IMR-90 (cell line): Measurements from ENCODE around the gene RAPGEF5. TPM values are rescaled to one million over a fixed set of nuclear protein-coding genes. Genes with fewer than 3 reads are reported as not detected.

Experiments used
- ATAC-seq: fragments of 200-7000 bp; cut with Tn5 transposase; 2 replicates; pipeline ENCODE4 v1.9.1; 2020; ENCODE audit warnings: low read depth, mild to moderate bottlenecking, moderate library complexity
- BruUV-seq: library from RNA; stranded (reverse); fragments of 400-500 nt; replicated peaks from 2 replicates; lab custom pipeline; 2021; lab: Mats Ljungman, UMichigan
- CTCF ChIA-PET: fragments of 300-600 bp; formaldehyde crosslinking; extraction: SDS; loops from one replicate; lab custom pipeline; 2021; ENCODE audit warnings: antibody characterized with exemption; lab: Yijun Ruan, JAX
- POLR2A ChIA-PET: fragments of 300-600 bp; sonication (Branson Sonifier 250); formaldehyde crosslinking; loops from one replicate; lab custom pipeline; 2022; ENCODE audit warnings: antibody characterized with exemption; ENCODE audit not compliant: unreplicated experiment; lab: Charles Lee
- DNase-seq: peaks from one replicate; pipeline ENCODE4 v3.0.0; 2013
- H2AFZ ChIP-seq: replicated peaks from 2 replicates; pipeline ENCODE3; 2013; ENCODE audit warnings: low read length, mild to moderate bottlenecking; ENCODE audit not compliant: poor library complexity
- H2AK5ac ChIP-seq: 2 replicates; pipeline ENCODE4 v1.6.1; 2013; ENCODE audit warnings: low read depth, low read length, inconsistent platforms
- H2AK9ac ChIP-seq: replicated peaks from 2 replicates; pipeline ENCODE3; 2013; ENCODE audit warnings: mild to moderate bottlenecking, low read depth, low read length, moderate library complexity; ENCODE audit not compliant: poor library complexity
- H2BK120ac ChIP-seq: 2 replicates; pipeline ENCODE4 v1.6.1; 2013; ENCODE audit warnings: low read depth, low read length, inconsistent platforms
- H2BK15ac ChIP-seq: 3 replicates; pipeline ENCODE4 v1.6.1; 2013; ENCODE audit warnings: low read depth, low read length, inconsistent platforms
- H2BK20ac ChIP-seq: 2 replicates; pipeline ENCODE4 v1.6.1; 2013; ENCODE audit warnings: low read depth, mild to moderate bottlenecking, inconsistent platforms, low read length, moderate library complexity
- H2BK5ac ChIP-seq: 2 replicates; pipeline ENCODE4 v1.6.1; 2013; ENCODE audit warnings: mild to moderate bottlenecking, low read depth, low read length, inconsistent platforms; ENCODE audit not compliant: poor library complexity, severe bottlenecking
- H3K14ac ChIP-seq: replicated peaks from 2 replicates; pipeline ENCODE4 v1.6.1; 2013; ENCODE audit warnings: low read depth, low read length, inconsistent platforms
- H3K18ac ChIP-seq: 2 replicates; pipeline ENCODE4 v1.6.1; 2013; ENCODE audit warnings: low read depth, low read length, control low read depth
- H3K23ac ChIP-seq: 2 replicates; pipeline ENCODE4 v1.6.1; 2013; ENCODE audit warnings: low read depth, low read length, inconsistent platforms
- H3K27ac ChIP-seq: 2 replicates; pipeline ENCODE4 v1.5.1; 2013; ENCODE audit warnings: mild to moderate bottlenecking, control low read depth, low read length; ENCODE audit not compliant: insufficient read depth
- H3K27me3 ChIP-seq: 2 replicates; pipeline ENCODE4 v1.6.1; 2013; ENCODE audit warnings: low read length; ENCODE audit not compliant: control insufficient read depth, insufficient read depth
- H3K36me3 ChIP-seq: 2 replicates; pipeline ENCODE4 v1.6.1; 2013; ENCODE audit warnings: low read length, mixed read lengths; ENCODE audit not compliant: control insufficient read depth, insufficient read depth
- H3K4ac ChIP-seq: 2 replicates; pipeline ENCODE4 v1.6.1; 2013; ENCODE audit warnings: low read depth, low read length, inconsistent platforms
- H3K4me1 ChIP-seq: 2 replicates; pipeline ENCODE4 v1.6.1; 2013; ENCODE audit warnings: low read length, mixed read lengths; ENCODE audit not compliant: control insufficient read depth, insufficient read depth
- H3K4me2 ChIP-seq: 2 replicates; pipeline ENCODE4 v1.6.1; 2013; ENCODE audit warnings: low read depth, mild to moderate bottlenecking, control low read depth, low read length, moderate library complexity
- H3K4me3 ChIP-seq: 2 replicates; pipeline ENCODE4 v1.5.1; 2013; ENCODE audit warnings: low read depth, mild to moderate bottlenecking, control low read depth, low read length, moderate library complexity; ENCODE audit not compliant: insufficient read depth
- H3K56ac ChIP-seq: 2 replicates; pipeline ENCODE4 v1.6.1; 2013; ENCODE audit warnings: low read length, inconsistent platforms; ENCODE audit not compliant: insufficient read depth; ENCODE audit errors: extremely low read depth
- H3K79me1 ChIP-seq, 2 experiments: 2 replicates each; pipeline ENCODE4 v1.6.1; 2013; ENCODE audit warnings: low read length in 2 of 2, inconsistent platforms in 1 of 2, low read depth in 1 of 2
- H3K9ac ChIP-seq: 2 replicates; pipeline ENCODE4 v1.6.1; 2013; ENCODE audit warnings: low read depth, low read length, control low read depth
- H3K9me1 ChIP-seq: 2 replicates; pipeline ENCODE4 v1.6.1; 2013; ENCODE audit warnings: low read length, inconsistent platforms; ENCODE audit not compliant: insufficient read depth
- H3K9me3 ChIP-seq: 2 replicates; pipeline ENCODE4 v1.6.1; 2013; ENCODE audit warnings: low read length; ENCODE audit not compliant: control insufficient read depth, insufficient read depth
- H4K20me1 ChIP-seq: 2 replicates; pipeline ENCODE4 v1.6.1; 2013; ENCODE audit warnings: low read length, inconsistent platforms; ENCODE audit not compliant: insufficient read depth
- H4K5ac ChIP-seq: 2 replicates; pipeline ENCODE4 v1.6.1; 2013; ENCODE audit warnings: mild to moderate bottlenecking, low read depth, low read length, control low read depth
- H4K8ac ChIP-seq, 2 experiments: 2 replicates each; pipeline ENCODE4 v1.6.1; 2013; ENCODE audit warnings: low read depth in 2 of 2, low read length in 2 of 2, control low read depth in 1 of 2, inconsistent platforms in 1 of 2
- H4K91ac ChIP-seq: 2 replicates; pipeline ENCODE4 v1.6.1; 2013; ENCODE audit warnings: low read depth, low read length, inconsistent platforms; ENCODE audit not compliant: insufficient read depth
- BHLHE40 ChIP-seq: fragments of 150-350 bp; IDR thresholded peaks from 2 replicates; pipeline ENCODE4 v1.6.1; 2016; ENCODE audit warnings: mild to moderate bottlenecking, low read depth, low read length
- CEBPB ChIP-seq: IDR thresholded peaks from 2 replicates; pipeline ENCODE4 v1.6.1; 2012; ENCODE audit warnings: low read depth, low read length, improper control_type of control experiment
- MAFK ChIP-seq: IDR thresholded peaks from 2 replicates; pipeline ENCODE4 v1.6.1; 2012; ENCODE audit warnings: low read depth, low read length, improper control_type of control experiment
- MAZ ChIP-seq: IDR thresholded peaks from 2 replicates; pipeline ENCODE4 v1.6.1; 2012; ENCODE audit warnings: low read depth, mild to moderate bottlenecking, low read length, improper control_type of control experiment, moderate library complexity, borderline replicate concordance
- RAD21 ChIP-seq: IDR thresholded peaks from 2 replicates; pipeline ENCODE4 v1.6.1; 2012; ENCODE audit warnings: low read length, improper control_type of control experiment
- RFX5 ChIP-seq: IDR thresholded peaks from 2 replicates; pipeline ENCODE4 v1.8.0; 2012; ENCODE audit warnings: low read depth, mild to moderate bottlenecking, low read length, moderate library complexity
- WGBS, 2 experiments: methylation state at CpG; one replicate each; pipeline versions ENCODE4 v1.1.5 to v1.1.7; 2013; ENCODE audit warnings: missing lambda C conversion rate in 2 of 2; ENCODE audit not compliant: insufficient read length in 1 of 2; ENCODE audit errors: extremely low coverage in 2 of 2; 5-methylcytosine and 5-hydroxymethylcytosine counted together
- dilution Hi-C: fragments of 300-500 bp; cut with HindIII; formaldehyde crosslinking; loops from one replicate; pipeline ENCODE4 v1.14.3; 2018; ENCODE audit warnings: low sequenced_read_pairs; ENCODE audit not compliant: unreplicated experiment
- in situ Hi-C: fragments of 300-500 bp; cut with MboI; formaldehyde crosslinking; loops from 3 replicates; pipeline ENCODE4 v1.14.3; 2019; ENCODE audit warnings: low sequenced_read_pairs, inconsistent platforms, mixed read lengths
- intact Hi-C: fragments of 100-400 bp; cut with micrococcal nuclease; formaldehyde crosslinking; loops from 2 replicates; pipeline ENCODE4 v1.10.0; 2022
- polyA plus RNA-seq, 3 experiments: library from polyadenylated mRNA; depleted of rRNA; stranded (reverse); fragments of >200 nt; gene quantifications; 2 replicates each; pipeline ENCODE4 v1.2.3, GENCODE V29; 2012; ENCODE audit warnings: low replicate concordance in 1 of 3
- total RNA-seq: library from RNA; depleted of rRNA; stranded (reverse); fragments of >200 nt; gene quantifications from 2 replicates; pipeline ENCODE4 v1.2.3, GENCODE V29; 2012
- TF ChIP-seq, protein P1 (sequence below): conservative IDR thresholded peaks from 2 replicates; pipeline ENCODE4 v1.5.1; 2012; ENCODE audit warnings: mild to moderate bottlenecking, low read depth, low read length, improper control_type of control experiment
- TF ChIP-seq, protein P2 (sequence below): fragments of 150-350 bp; IDR thresholded peaks from 2 replicates; pipeline ENCODE4 v1.6.1; 2016; ENCODE audit warnings: low read depth, mild to moderate bottlenecking, low read length, moderate library complexity, borderline replicate concordance
- TF ChIP-seq, protein P3 (sequence below): fragments of 150-350 bp; IDR thresholded peaks from 2 replicates; pipeline ENCODE4 v1.6.1; 2017; ENCODE audit warnings: mild to moderate bottlenecking, antibody characterized with exemption, low read length, low read depth

The RAPGEF5 gene
- total and polyA plus RNA-seq, 2 of the 4 experiments (the other 2 are of a cell fraction) = 0.05 to 0.18 TPM

DNA sequence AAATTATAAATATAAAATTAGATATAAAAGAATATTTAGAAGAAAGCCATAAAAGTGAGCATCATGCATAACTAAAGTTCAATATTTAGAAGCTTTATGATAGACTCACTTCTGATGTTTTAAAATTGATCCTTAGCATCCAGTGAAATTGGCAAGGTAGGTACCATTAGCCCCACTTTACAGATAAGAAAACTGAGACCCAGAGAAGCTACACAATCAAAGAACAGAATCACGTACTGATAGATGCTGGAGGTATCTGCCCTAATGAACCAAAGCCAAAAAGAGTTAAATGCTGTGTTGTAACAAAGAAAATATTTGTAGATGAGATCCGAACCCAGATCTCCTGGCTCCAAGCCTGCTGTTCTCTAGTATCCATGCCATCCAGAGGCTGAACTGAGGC, 42.6 kb upstream of the RAPGEF5 start:
- no peak overlapping the region for H3K14ac ChIP-seq
- no peak overlapping the region for H2BK20ac ChIP-seq
- TF ChIP-seq, protein P1, sequence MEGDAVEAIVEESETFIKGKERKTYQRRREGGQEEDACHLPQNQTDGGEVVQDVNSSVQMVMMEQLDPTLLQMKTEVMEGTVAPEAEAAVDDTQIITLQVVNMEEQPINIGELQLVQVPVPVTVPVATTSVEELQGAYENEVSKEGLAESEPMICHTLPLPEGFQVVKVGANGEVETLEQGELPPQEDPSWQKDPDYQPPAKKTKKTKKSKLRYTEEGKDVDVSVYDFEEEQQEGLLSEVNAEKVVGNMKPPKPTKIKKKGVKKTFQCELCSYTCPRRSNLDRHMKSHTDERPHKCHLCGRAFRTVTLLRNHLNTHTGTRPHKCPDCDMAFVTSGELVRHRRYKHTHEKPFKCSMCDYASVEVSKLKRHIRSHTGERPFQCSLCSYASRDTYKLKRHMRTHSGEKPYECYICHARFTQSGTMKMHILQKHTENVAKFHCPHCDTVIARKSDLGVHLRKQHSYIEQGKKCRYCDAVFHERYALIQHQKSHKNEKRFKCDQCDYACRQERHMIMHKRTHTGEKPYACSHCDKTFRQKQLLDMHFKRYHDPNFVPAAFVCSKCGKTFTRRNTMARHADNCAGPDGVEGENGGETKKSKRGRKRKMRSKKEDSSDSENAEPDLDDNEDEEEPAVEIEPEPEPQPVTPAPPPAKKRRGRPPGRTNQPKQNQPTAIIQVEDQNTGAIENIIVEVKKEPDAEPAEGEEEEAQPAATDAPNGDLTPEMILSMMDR = no peak
- TF ChIP-seq RAD21 (no peak), RFX5 (no peak), BHLHE40 (no peak), MAZ (no peak), CEBPB (no peak), MAFK (no peak)
- TF ChIP-seq, protein P2, sequence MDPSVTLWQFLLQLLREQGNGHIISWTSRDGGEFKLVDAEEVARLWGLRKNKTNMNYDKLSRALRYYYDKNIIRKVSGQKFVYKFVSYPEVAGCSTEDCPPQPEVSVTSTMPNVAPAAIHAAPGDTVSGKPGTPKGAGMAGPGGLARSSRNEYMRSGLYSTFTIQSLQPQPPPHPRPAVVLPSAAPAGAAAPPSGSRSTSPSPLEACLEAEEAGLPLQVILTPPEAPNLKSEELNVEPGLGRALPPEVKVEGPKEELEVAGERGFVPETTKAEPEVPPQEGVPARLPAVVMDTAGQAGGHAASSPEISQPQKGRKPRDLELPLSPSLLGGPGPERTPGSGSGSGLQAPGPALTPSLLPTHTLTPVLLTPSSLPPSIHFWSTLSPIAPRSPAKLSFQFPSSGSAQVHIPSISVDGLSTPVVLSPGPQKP = no peak
- TF ChIP-seq, protein P3, sequence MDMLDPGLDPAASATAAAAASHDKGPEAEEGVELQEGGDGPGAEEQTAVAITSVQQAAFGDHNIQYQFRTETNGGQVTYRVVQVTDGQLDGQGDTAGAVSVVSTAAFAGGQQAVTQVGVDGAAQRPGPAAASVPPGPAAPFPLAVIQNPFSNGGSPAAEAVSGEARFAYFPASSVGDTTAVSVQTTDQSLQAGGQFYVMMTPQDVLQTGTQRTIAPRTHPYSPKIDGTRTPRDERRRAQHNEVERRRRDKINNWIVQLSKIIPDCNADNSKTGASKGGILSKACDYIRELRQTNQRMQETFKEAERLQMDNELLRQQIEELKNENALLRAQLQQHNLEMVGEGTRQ = no peak
- DNase-seq = no peak
- H2AK9ac ChIP-seq = no peak overlapping the region
- no peak overlapping the region for H2BK5ac ChIP-seq
- H4K8ac ChIP-seq = no peak overlapping the region
- ATAC-seq = no peak
- H3K9me3 ChIP-seq = no peaks in the 10 kb centered on the region
- H3K9ac ChIP-seq = no peak overlapping the region
- H4K91ac ChIP-seq = no peak overlapping the region
- intact Hi-C loops (no loop called here), dilution Hi-C loops (no loop called here), in situ Hi-C loops (no loop called here)
- no peak overlapping the region for H3K18ac ChIP-seq
- H3K56ac ChIP-seq = no peak overlapping the region
- no TSS peak for BruUV-seq
- H3K23ac ChIP-seq = no peak overlapping the region
- no peak overlapping the region for H2BK15ac ChIP-seq
- H2AK5ac ChIP-seq = no peak overlapping the region
- no peaks in the 10 kb centered on the region for H3K36me3 ChIP-seq
- H3K4ac ChIP-seq = no peak overlapping the region
- no peaks in the 10 kb centered on the region for H3K9me1 ChIP-seq
- H3K27ac ChIP-seq = no peak overlapping the region
- no peaks in the 10 kb centered on the region for H3K79me1 ChIP-seq
- H3K27me3 ChIP-seq = no peaks in the 10 kb centered on the region
- CTCF ChIA-PET = no interaction called here
- H3K4me2 ChIP-seq = no peak overlapping the region
- H3K4me1 ChIP-seq = no peaks in the 10 kb centered on the region
- H2BK120ac ChIP-seq = no peak overlapping the region
- H4K5ac ChIP-seq = no peak overlapping the region
- H4K20me1 ChIP-seq = no peaks in the 10 kb centered on the region
- no peak overlapping the region for H3K4me3 ChIP-seq
- H2AFZ ChIP-seq = no peak overlapping the region
- no CpG with 5 or more reads among the region's 2 CpGs for WGBS, 2 experiments
- POLR2A ChIA-PET = no interaction called here
